ENCODE data around the gene RAB27B.
"Not testable (repeated sequence)": the region's sequence is repeated elsewhere in the genome, so short reads cannot be mapped to it uniquely, and the experiment has no call there.

RAB27B gene

GRCh38 chr18:54813305-54813704 lies 15.0 kb upstream of the RAB27B start:
- no peak overlapping the region for H3K4me3 ChIP-seq (ENCODE audit: control insufficient read depth, low read depth, low read length)

GRCh38 chr18:54813977-54814565 lies 14.2 kb upstream of the RAB27B start:
- H3K4me3 ChIP-seq (ENCODE audit: control insufficient read depth, low read depth, low read length): no peak overlapping the region
- DNase-seq (ENCODE audit: low read depth): no peak
- TF ChIP-seq CTCF (IDR thresholded peaks at IDR 0.05; ENCODE audit: control insufficient read depth, insufficient read depth, low read depth, low read length, missing control alignments): no peak

More at GRCh38 chr18:54813305-54813704, 15.0 kb upstream of the RAB27B start:
- DNase-seq (ENCODE audit: low read depth): no peak
- no peak for TF ChIP-seq CTCF (IDR thresholded peaks at IDR 0.05; ENCODE audit: control insufficient read depth, insufficient read depth, low read depth, low read length, missing control alignments)

- H3K4me3 ChIP-seq (ENCODE audit: control insufficient read depth, low read depth, low read length): no peak overlapping the region
- TF ChIP-seq CTCF (IDR thresholded peaks at IDR 0.05; ENCODE audit: control insufficient read depth, insufficient read depth, low read depth, low read length, missing control alignments): no peak
- DNase-seq (ENCODE audit: low read depth): no peak
Measured at GRCh38 chr18:54815086-54815485, 13.2 kb upstream of the RAB27B start.

GRCh38 chr18:54820785-54821275 lies 7.4 kb upstream of the RAB27B start:
- not testable (repeated sequence) for H3K4me3 ChIP-seq (ENCODE audit: control insufficient read depth, low read depth, low read length); DNase-seq (ENCODE audit: low read depth)

- no peak for TF ChIP-seq CTCF (IDR thresholded peaks at IDR 0.05; ENCODE audit: control insufficient read depth, insufficient read depth, low read depth, low read length, missing control alignments)
- DNase-seq (ENCODE audit: low read depth): peak; percentile 96
- no peak overlapping the region for H3K4me3 ChIP-seq (ENCODE audit: control insufficient read depth, low read depth, low read length)
Measured at GRCh38 chr18:54822872-54823845, 5.1 kb upstream of the RAB27B start.

- H3K4me3 ChIP-seq (ENCODE audit: control insufficient read depth, low read depth, low read length): no peak overlapping the region
- no peak for DNase-seq (ENCODE audit: low read depth)
- TF ChIP-seq CTCF (IDR thresholded peaks at IDR 0.05; ENCODE audit: control insufficient read depth, insufficient read depth, low read depth, low read length, missing control alignments): no peak
Measured at GRCh38 chr18:54824761-54825160, 3.5 kb upstream of the RAB27B start.

All from AG09309 (cell line).